Measurements from ENCODE around the gene CACNA1A.

The CACNA1A gene

GRCh38 chr19:13301627-13302334, 204.5 kb downstream of the CACNA1A start:
- no peak for DNase-seq

DNA sequence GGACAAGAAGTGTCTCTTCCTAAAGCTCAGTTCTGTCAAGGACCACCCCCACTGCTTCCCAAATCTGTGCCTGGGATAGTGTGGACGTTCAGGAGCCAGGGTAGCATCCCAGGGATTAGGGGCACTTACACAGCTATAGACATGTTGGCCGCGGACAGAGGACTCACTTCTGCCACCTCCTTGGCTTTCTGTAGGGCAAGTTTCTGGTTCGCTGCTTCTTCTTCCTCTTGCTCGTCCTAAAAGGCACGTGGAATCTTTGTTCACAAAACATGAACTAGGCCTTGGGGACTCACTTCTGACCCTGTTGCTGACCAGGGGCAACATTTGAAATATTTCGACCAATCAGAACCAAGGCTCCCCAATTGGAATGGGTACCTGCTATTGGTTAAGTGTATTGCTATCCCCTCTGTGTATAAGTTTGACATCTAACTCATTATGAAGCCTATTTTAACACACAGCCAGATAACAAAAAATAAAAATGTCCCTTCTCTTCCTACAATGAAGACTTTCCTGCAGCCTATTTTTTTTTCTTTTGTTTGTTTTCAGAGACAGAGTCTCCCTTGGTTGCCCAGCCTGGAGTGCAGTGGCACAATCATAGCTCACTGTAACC, 205.8 kb downstream of the CACNA1A start:
- DNase-seq = no peak

DNA sequence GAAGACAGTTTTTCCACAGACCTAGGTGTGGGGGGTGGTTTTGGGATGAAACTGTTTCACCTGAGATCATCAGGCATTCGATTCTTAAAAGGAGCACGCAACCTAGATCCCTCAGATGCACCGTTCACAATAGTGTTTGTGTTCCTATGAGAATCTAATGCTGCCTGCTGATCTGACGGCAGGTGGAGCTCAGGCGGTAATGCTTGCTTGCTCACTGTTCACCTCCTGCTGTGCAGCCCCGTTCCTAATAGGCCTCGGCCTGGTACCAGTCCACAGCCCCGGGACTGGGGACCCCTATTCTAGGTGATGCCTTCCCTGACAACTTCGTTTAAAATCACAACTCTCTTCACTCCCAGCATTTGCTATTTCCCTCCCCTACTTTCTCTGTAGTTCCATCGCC, 206.4 kb downstream of the CACNA1A start:
- DNase-seq = no peak

DNA sequence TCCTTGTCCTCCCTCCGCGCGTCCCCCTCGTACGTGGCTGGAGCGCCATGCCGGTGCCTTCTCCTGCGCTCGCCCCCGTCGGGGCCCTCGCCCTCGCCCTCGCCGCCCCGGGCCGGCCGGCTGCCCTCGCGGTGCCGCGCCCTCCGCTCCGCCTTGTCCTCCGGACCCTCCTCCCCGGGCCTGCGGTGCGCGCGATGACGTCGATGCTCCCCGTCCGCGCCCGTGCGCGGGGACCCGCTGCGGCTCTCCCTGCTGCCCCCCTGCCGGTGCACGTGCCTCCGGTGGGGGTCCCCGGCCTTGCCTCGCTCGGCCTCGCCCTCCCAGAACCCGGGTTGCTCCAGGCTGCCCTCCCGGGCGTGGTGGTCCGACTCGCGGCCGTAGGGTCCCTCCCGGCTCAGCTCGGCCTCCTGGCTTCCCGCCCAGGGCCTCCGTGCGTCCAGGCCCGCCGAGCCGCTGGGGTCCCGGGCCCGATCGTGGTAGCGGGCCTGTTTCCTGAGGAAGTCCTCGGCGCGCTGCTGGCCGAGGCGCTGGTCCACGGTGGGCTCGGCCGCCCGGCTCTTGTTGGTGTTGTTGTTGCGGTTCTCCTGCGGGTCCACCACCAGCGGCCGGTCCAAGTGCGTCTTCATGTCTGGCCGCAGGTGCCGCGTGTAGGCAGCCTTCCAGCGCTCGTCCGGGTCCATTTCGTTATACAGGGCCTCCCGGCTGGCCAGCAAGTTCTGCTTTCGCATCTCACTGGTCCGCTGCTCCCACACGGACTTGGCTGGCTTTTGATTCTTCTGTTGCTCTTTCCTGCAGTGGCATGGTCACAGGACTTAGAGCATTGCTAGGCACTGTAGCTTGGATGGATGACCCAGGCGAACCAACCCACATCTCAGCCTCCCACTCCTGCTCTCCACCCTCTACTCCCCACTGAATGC, 207.5 kb downstream of the CACNA1A start:
- DNase-seq = no peak

GRCh38 chr19:13297023-13297422, 209.3 kb downstream of the CACNA1A start:
- DNase-seq = no peak

GRCh38 chr19:13294812-13295567, 211.3 kb downstream of the CACNA1A start:
- DNase-seq = no peak

- no peak for DNase-seq
Observed at GRCh38 chr19:13291913-13292312, 214.4 kb downstream of the CACNA1A start.

DNA sequence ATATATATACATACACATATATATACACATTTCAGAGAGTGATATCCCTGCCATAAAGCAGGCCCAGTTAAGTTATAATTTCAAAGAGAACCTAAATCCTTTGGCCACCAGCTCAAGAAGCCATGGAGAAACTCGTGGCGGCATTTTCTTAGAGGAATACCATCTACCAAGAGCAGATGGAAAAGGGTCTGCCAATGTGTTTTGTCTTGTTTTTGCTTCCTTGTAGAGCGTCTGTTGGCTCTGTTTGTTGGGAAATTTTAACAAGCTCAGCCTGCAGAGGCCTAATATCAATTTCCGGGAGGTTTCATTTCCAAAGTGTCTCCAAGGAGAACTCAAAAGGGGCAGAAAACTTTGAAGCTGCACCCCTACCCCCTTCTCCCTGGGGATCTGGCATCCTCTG, 215.5 kb downstream of the CACNA1A start:
- DNase-seq = no peak

DNA sequence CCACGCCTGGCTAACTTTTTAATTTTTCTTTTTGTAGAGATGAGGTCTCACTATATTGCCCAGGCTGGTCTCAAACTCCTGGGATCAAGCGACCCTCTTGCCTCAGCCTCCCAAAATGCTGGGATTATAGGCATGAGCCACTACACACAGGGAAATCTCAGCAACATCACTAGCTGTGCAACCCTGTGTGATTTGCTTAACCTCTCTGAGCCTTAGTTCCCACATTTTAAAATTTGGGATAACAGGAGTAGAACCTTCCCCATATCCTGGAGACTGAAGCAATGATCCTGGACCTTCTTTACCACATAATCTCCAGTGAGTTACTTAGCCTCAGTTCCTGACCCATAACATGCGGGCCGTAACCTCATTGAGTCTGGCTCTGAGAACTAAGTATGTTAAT, 217.0 kb downstream of the CACNA1A start:
- no peak for DNase-seq

DNA sequence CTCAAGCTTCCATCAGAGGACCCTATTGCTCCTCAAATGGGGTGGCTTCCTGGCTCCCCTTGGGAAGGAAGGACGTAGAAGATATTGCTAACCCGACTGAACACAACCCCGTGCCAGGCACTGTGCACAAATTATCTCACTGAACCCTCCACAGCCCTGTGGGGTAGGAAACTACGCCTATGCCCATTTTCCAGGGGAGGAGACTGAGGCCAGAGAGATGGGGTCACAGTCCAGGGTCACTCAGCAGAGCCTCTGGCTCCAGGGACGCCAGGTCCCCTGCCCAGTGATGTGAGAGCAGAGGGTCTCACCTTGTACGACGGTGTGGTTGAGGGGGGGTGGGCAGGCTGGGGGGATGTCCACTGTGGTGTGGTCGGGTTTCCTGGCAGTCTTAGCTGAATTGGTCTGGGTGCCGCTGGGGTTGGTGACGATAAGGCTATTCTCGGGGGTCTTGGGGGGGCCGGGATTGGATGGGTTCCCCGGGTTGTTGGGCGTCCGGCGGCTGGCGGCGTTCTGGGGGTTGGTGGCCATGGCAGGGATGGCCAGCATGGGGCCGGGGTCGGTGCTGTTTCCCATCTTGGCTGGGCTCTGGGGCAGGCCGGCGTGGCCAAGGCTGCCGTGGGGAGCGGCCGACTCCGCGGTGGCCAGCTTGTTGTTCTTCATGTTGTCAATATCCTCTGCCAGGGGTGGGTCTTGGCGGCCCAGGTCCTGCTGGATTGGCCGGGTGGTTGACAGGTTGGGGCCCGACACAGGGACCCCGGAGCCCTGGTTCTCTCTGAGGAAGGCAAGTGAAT, 219.9 kb downstream of the CACNA1A start:
- DNase-seq = no peak

- no peak for DNase-seq
Observed at GRCh38 chr19:13284929-13285928, 221.1 kb downstream of the CACNA1A start.

DNA sequence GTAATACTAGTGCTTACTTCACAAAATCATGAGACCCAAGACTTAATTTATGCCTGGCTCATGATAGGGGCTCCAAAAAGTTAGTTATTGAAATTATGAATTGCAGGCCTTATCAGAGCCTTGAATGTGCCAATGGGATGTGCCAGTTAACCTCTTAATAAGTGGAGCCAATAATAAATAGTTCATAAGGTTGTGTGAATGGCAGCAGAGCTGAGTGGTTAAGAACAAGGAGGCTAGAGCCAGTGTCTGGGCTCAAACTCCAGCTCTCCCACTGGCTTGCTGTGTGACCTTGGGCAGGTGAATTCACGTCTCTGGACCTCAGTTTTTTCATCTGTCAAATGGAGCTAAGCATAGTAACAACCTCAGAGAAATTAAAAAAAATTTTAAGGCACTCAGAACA, 222.4 kb downstream of the CACNA1A start:
- DNase-seq = no peak

DNA sequence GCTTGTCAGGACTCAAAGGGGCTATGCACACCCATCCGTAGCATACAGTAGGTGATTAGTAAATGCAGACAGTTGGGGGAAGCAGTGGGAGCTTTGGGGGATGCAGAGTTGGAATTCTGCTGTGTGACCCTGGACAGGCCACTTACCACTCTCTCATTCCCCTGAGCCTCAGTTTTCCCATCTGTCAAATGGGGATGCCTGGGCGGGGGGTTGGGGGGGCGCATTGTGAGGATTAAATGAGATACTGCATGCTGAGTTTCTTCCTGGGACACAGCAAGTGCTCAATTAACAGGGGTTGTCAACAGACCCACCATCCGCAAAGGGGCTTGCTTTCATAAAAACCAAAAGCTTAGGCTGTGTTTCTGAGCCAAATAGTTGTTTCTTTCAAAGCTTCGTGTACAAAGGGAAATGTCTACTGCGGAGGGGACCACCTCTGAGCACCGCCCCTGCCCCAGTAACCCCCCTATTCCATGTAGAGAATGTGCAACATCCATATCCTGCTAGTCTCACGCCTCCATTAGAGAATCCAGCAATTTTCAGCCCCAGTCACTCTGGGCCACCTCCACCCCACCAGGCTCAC, 223.7 kb downstream of the CACNA1A start:
- no peak for DNase-seq

GRCh38 chr19:13281567-13282291, 224.6 kb downstream of the CACNA1A start:
- DNase-seq = no peak

- peak; percentile 55 to 65 for DNase-seq
Observed at GRCh38 chr19:13277104-13277809, 229.0 kb downstream of the CACNA1A start.

DNA sequence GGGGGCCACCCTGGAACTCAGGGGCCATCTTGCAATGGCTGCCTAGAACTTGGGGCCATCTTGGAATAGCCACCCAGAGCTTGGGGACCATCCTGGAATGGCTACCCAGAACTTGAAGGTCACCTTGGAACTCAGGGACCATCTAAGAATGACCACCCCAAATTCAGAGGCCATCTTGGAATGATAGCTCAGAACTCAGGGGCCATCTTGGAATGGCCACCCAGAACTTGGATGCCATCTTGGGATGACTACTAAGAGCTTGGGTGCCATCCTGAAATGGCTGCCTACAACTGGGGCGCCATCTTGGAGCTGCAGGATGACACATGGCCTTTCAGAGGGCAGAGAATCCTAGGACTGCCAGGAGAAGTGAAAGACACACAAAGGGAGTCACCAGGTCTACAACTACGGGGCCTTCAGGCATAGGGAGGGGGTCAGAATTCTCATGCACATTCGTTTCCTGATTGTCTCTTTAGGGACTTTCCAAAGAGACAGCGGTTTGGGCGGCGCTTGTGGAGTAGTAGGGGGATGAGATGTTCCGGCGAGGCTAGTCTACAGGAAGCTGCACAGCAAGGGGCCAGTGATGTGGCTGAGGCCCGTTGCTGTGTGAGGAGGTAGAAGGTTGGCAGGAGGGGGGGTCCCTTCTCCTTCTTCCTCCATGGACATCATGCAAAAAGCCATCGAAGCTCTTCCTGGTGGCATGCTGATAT, 231.1 kb downstream of the CACNA1A start:
- no peak for DNase-seq

- DNase-seq = no peak
Observed at GRCh38 chr19:13270514-13271105, 235.7 kb downstream of the CACNA1A start.

DNA sequence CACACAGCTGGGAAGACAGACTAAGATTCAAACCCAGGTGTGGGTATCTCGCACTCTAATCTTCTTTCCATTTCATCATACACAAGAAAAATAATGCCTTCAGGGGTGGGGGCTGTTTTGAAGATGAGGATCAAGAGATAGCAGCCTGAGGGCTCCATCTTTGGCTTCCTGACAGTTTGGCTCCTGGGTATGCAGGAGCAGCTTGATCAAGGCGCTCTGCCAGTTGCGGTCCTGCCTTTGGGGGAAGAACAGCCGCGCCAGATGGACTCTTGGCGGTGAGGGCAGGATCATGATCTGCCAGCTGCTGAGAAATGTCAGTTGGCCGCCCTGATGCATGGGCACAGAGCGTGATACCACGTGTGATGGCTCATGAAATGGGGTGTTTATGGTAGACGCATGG, 236.9 kb downstream of the CACNA1A start:
- no peak for DNase-seq

All from AML-193 (cell line).